GM12891 (cell line): ENCODE measurements around the gene EGFL7.
A peak's percentile ranks its signal among the peaks of the same experiment; 100 is the strongest.

Experiments
- DNase-seq: peaks from one replicate; pipeline ENCODE4 v3.0.0; 2011; ENCODE audit warnings: low spot score; ENCODE audit not compliant: insufficient read length
- FAIRE-seq: peaks from 2 replicates; lab custom pipeline; 2011; peaks lifted over from hg19 to GRCh38; lab: Jason Lieb, UNC
- PAX5 ChIP-seq: IDR thresholded peaks from 2 replicates; pipeline ENCODE4 v1.6.1; 2011; ENCODE audit warnings: low read length, moderate library complexity, mild to moderate bottlenecking; ENCODE audit not compliant: insufficient read depth, severe bottlenecking
- POLR2A ChIP-seq: IDR thresholded peaks from 2 replicates; pipeline ENCODE4 v1.6.1; 2011; ENCODE audit warnings: low read depth, low read length, control low read depth
- POLR2AphosphoS5 ChIP-seq: IDR thresholded peaks from 2 replicates; pipeline ENCODE4 v1.6.1; 2011; ENCODE audit warnings: low read depth, low read length, control low read depth
- POU2F2 ChIP-seq: IDR thresholded peaks from 2 replicates; pipeline ENCODE4 v1.6.1; 2011; ENCODE audit warnings: low read depth, mild to moderate bottlenecking, control low read depth, low read length, moderate library complexity
- SPI1 ChIP-seq: IDR thresholded peaks from 2 replicates; pipeline ENCODE4 v1.6.1; 2011; ENCODE audit warnings: low read depth, low read length, control low read depth
- TAF1 ChIP-seq: IDR thresholded peaks from 2 replicates; pipeline ENCODE4 v1.6.1; 2011; ENCODE audit warnings: low read depth, low read length, control low read depth

Gene EGFL7

GRCh38 chr9:136650648-136651047, 12.1 kb upstream of the EGFL7 start:
- DNase-seq (no peak), FAIRE-seq (peak; percentile 67)
- TF ChIP-seq TAF1, result no peak
- no peak for TF ChIP-seq POU2F2
- TF ChIP-seq SPI1, result no peak
- TF ChIP-seq POLR2AphosphoS5, result no peak
- TF ChIP-seq POLR2A, result no peak
- TF ChIP-seq PAX5, result no peak

GRCh38 chr9:136651860-136652259, 10.9 kb upstream of the EGFL7 start:
- FAIRE-seq (no peak), DNase-seq (no peak)
- no peak for TF ChIP-seq POLR2A
- TF ChIP-seq POLR2AphosphoS5, result no peak
- TF ChIP-seq PAX5, result no peak
- no peak for TF ChIP-seq TAF1
- no peak for TF ChIP-seq POU2F2
- TF ChIP-seq SPI1, result no peak

- FAIRE-seq, result no peak
- DNase-seq, result no peak
- TF ChIP-seq POLR2AphosphoS5, result no peak
- TF ChIP-seq PAX5, result no peak
- TF ChIP-seq TAF1, result no peak
- TF ChIP-seq POLR2A, result no peak
- TF ChIP-seq POU2F2, result no peak
- no peak for TF ChIP-seq SPI1
Measured at GRCh38 chr9:136653323-136654079, 9.2 kb upstream of the EGFL7 start.

- DNase-seq (no peak), FAIRE-seq (no peak)
- no peak for TF ChIP-seq POLR2AphosphoS5
- TF ChIP-seq TAF1, result no peak
- TF ChIP-seq POLR2A, result no peak
- TF ChIP-seq POU2F2, result no peak
- no peak for TF ChIP-seq PAX5
- no peak for TF ChIP-seq SPI1
Measured at GRCh38 chr9:136654820-136655535, 7.7 kb upstream of the EGFL7 start.

- DNase-seq (no peak), FAIRE-seq (no peak)
- peak; percentile 45; the same call in 1 of the 2 replicates for TF ChIP-seq SPI1
- no peak for TF ChIP-seq POLR2A
Measured at GRCh38 chr9:136655536-136656182, 7.1 kb upstream of the EGFL7 start.

GRCh38 chr9:136656183-136656738, 6.5 kb upstream of the EGFL7 start:
- FAIRE-seq, result no peak
- DNase-seq, result no peak
- no peak for TF ChIP-seq TAF1
- TF ChIP-seq POLR2AphosphoS5, result no peak
- no peak for TF ChIP-seq PAX5
- no peak for TF ChIP-seq POU2F2
- TF ChIP-seq POLR2A, result no peak
- no peak for TF ChIP-seq SPI1

GRCh38 chr9:136656795-136657611, 5.7 kb upstream of the EGFL7 start:
- TF ChIP-seq POLR2A, result no peak
- no peak for TF ChIP-seq SPI1
- no peak for TF ChIP-seq PAX5
- no peak for TF ChIP-seq TAF1
- TF ChIP-seq POLR2AphosphoS5, result no peak
- no peak for TF ChIP-seq POU2F2
- FAIRE-seq, result no peak
- DNase-seq, result no peak

- TF ChIP-seq POLR2A (no peak), PAX5 (no peak), TAF1 (no peak), POU2F2 (no peak)
- no peak for FAIRE-seq
- no peak for DNase-seq
Measured at GRCh38 chr9:136657974-136658848, 4.5 kb upstream of the EGFL7 start.
